DLD1 (cell line): ENCODE data around the gene DCST1.

Source experiments
- in situ Hi-C: cut with HindIII; loops from 2 replicates; pipeline ENCODE4 v1.10.0; 2017; ENCODE audit warnings: low sequenced_read_pairs

The DCST1 gene

DNA sequence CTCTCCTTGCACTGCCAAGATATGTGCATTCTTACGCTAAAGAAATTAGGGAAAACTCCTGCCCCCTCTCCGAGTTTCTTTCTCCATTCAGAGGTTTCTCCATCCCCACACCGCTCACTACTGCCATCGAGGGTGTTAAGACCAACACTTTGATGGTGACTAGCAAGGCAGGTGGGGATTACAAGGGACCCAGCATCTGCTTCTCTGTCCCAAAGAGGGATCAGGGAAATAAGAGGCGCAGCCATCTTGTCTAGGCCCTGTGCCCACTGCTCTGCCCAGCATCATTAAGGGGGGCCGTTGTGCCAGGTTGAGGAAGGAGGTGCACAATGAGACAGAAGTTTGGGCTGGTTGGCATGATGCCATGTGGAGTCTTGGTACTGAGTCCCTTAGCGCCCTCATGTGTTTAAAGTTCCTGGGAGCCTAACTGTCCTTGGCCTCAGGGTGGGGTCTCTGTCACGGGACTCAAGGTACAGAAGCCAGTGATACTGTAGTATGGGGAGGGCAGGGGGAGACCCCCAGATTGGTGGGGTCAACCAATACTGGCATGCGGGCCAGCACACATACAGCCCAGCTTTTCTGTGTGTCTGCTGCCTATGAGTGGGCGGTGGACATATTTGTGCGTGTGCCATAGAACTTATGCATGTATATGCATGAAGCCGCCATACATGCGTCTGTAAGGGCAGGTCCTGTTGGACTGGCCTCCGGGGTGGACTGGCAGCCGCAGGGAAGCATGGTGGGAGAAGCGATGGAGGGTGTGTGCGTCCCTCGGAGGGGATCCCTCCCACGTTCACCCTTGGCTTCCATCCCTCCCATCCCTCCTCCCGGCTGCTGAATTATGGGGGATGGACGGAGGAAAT, 50.5 kb downstream of the DCST1 start:
- in situ Hi-C loops: no loop called here

DNA sequence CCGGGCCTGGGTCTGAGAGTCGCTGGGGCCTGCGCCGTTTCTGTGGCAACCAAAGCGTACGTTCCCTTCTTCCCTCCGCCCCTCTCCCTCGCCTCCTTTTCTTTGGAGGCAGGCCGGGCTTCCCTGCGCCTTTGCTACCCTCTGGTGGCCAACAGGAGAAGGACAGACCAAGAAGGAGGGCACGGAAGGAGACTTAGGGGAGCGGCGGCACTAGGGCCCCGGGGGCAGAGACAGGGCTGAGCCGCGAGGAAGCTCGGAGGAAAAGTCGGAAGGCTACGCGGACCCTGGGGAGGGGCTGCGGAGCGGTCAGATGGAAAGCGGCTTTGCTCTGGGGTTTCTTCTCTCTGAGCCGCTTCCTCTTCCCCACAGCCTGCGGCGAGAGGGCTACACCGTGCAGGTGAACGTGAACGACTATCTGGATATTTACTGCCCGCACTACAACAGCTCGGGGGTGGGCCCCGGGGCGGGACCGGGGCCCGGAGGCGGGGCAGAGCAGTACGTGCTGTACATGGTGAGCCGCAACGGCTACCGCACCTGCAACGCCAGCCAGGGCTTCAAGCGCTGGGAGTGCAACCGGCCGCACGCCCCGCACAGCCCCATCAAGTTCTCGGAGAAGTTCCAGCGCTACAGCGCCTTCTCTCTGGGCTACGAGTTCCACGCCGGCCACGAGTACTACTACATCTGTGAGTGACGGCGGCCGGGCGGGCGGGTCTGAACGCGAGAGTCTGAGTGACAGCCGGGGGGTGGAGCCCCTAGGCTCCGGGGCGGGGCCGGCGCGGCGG, 51.3 kb downstream of the DCST1 start:
- in situ Hi-C loops: no loop called here

DNA sequence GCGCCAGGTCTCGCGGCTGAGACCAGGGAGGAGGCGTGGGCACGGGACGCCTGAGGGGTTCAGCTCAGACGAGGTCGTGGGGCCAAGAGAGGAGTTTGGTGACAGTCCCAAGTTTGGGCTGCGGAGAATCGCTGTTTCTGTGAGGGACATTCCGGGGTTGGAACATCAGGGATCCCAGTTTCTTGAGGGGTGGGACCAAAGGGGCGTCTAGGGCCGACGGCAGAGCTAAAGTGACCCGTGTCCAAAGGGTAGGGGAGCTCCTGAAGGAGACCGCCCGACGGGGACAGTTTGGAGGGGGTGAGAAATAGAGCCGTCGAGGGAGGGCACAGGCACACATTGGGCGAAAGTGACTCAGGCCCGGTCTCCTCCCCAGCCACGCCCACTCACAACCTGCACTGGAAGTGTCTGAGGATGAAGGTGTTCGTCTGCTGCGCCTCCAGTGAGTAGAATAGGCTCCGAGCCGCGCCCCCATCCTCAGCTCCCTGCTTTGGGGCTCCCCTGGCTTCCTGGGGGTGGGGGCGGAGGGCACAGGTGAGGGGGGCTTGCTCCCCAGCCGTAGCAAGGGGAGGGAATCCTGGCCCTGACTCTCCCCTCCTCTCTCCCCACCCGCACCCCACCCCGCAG, 52.0 kb downstream of the DCST1 start:
- in situ Hi-C loops: no loop called here

DNA sequence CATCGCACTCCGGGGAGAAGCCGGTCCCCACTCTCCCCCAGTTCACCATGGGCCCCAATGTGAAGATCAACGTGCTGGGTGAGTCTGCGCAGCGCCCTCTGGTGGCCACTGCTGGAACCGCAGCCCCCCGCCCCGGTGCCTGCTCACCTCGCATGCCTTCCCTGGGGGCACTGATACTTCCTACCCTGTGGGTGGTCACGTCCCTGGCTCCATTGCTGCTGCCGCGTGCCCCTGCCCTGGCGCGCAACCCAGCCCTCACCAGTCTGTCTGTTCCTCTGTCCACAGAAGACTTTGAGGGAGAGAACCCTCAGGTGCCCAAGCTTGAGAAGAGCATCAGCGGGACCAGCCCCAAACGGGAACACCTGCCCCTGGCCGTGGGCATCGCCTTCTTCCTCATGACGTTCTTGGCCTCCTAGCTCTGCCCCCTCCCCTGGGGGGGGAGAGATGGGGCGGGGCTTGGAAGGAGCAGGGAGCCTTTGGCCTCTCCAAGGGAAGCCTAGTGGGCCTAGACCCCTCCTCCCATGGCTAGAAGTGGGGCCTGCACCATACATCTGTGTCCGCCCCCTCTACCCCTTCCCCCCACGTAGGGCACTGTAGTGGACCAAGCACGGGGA, 52.6 kb downstream of the DCST1 start:
- in situ Hi-C loops: no loop called here

DNA sequence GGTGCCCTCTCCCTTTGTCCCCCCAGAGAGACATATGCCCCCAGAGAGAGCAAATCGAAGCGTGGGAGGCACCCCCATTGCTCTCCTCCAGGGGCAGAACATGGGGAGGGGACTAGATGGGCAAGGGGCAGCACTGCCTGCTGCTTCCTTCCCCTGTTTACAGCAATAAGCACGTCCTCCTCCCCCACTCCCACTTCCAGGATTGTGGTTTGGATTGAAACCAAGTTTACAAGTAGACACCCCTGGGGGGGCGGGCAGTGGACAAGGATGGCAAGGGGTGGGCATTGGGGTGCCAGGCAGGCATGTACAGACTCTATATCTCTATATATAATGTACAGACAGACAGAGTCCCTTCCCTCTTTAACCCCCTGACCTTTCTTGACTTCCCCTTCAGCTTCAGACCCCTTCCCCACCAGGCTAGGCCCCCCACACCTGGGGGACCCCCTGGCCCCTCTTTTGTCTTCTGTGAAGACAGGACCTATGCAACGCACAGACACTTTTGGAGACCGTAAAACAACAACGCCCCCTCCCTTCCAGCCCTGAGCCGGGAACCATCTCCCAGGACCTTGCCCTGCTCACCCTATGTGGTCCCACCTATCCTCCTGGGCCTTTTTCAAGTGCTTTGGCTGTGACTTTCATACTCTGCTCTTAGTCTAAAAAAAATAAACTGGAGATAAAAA, 53.4 kb downstream of the DCST1 start:
- in situ Hi-C loops: no loop called here

DNA sequence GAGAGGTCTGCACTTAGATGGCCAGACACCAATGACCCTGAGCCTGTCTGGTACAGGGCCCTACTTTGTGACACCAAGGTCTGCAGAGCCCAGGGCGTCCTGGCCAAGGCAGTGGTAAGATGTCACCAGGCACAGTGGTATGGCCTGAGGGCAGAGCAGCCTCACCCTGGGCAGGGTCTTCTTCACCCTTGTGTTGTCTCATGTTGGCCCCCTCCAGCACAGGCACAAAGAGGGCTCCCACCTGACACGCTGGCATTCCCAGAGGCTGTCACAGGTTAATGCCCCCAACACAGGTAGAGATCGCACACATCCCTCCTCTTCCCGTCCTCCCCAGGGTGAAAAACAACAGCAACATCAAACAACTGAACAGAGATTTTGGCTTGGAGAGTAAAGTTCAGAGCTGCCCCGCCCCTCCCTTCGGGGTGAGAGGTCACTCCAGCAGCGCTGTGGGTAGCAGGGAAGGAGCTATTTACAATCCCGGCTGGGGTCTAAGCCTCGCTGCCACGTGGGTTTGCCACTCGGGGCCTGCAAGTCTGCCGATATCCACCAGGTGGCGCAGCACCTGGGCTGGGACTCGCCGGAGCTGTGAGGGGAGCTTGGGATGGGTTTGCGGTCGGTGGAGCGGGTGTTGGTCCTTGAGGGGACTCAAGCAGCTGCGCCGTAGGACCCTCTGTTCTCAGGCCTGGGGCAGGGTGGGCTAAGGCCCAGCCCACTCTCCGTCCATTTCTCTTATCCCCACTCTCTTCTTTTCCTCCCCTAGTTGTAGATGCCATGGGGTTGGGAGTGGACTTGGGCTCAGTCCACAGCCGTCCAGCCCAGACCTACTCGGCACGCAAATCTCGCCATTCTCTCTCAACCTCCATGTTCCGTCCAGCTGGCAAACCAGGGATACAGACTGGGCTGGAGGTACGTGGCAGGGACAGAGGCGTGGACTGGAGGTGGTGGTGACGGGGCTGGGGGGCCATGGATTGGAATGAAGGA, 57.7 kb downstream of the DCST1 start:
- in situ Hi-C loops: no loop called here

DNA sequence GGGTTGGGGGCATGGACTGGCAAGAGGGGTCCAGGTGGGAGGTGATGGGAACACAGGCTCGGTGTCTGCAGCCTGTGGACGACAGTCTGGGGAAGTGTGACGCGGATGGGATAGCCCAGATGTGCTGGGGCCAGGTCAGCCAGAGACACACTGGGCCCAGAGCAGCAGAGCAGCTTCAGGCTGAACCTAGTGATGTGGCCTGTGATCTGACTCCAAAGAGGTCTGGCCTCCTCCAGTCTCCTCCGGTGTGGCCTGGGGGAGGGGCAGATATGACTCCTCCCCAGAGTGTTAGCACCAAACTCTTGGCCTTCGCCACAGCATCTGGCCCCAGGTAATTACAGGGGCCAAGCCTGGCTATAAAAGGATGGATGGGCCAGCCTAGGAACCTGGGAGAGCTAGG, 58.5 kb downstream of the DCST1 start:
- in situ Hi-C loops: no loop called here

DNA sequence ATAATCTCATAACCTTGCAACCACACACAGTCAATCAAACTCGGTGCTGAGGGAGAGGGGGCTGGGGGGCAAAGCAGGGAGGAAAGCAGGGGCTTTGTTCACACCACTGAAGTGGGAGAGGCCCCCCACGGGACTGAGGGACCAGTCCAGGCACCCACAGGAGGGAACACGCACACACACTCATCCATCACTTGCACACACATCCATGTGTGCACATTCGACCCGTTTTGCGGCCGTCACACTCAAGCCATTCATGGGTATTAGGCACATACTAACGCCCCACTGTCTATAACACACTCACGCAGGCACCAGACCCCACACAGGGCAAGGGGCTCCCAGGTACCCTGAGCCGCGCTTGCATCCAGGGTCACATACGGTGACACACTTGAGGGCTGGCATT, 59.0 kb downstream of the DCST1 start:
- in situ Hi-C loops: no loop called here

DNA sequence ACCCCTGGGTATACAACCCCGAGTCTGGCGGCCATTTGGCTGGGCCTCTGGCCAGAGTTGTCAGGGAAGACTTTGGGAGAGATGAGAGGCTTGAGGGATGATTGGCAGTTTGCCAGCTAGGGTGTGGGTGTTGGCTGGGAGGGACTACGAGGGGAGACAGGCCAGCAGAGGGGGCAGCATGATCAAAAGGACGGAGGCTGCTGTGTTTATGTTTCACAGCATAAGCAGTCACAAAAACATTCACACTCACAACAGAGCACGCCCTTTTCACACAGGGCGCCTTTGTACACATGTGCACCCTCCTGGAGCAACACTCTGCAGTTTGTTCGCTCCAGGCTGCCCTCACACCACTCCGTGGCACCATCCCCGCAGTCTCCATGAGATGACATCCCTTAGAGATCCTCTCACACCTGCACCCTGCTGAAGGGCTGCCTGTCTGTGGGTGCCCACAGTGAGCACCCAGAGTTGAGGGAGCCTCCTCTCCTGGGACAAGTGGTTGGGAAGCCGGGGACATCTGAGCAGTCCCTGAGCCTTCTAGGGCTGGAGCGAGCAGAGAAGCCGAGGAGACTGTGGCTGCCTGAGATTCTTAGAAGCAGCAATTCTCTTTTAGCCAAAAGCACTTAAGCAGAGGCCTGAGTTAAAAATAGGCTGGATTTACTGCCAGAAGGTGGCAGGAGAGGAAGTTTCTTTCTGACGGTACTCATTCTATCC, 60.4 kb downstream of the DCST1 start:
- in situ Hi-C loops: no loop called here

DNA sequence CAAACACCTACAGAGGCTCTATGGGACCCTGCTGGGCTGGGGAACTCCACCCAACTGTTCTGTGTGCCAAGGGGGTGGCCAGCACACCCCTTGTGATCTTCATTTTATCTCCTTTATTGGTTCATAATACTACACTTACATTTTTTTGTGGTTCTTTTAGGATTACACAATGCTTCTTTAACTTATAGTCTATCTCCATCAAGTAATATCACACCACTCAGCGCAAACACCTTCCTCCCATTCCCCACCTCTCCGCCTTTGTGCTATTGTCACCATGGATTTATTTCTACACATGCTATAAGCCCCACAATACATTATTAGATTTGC, 61.0 kb downstream of the DCST1 start:
- in situ Hi-C loops: no loop called here

DNA sequence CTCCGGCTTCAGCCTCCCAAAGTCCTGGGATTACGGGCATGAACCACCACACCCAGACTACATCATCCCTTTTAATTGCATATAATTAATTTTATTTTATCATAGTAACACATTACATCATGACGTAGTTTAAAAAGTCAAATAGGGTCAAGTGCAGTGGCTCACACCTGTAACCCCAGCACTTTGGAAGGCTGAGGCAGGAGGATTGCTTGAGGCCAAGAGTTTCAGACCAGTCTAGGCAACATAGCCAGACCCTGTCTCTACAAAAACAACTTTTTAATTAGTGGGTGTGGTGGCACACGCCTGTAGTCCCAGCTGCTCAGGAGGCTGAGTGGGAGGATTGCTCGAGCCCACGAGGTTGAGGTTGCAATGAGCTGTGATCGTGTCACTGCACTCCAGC, 65.7 kb downstream of the DCST1 start:
- in situ Hi-C loops: no loop called here
